Prostate gland (tissue), 2 donors: ENCODE results near the gene OR5A1. TPM values are rescaled to one million over a fixed set of nuclear protein-coding genes. Genes with fewer than 3 reads are reported as not detected.

Source experiments
- DNase-seq: peaks from one replicate; pipeline ENCODE4 v3.0.0-alpha.2; 2019; ENCODE audit warnings: low spot score
- H3K27ac ChIP-seq, 2 donors: fragments of 200-600 bp; sonication (generic); 2 replicates each; pipeline ENCODE4 v1.5.1; 2017 to 2019
- H3K27me3 ChIP-seq: fragments of 200-600 bp; sonication (generic); replicated peaks from 2 replicates; pipeline ENCODE4 v1.5.1; 2019; ENCODE audit not compliant: insufficient read depth
- H3K36me3 ChIP-seq, 2 donors: fragments of 200-600 bp; sonication (generic); 1 replicate in 1 of 2; 2 replicates in 1 of 2; pipeline versions ENCODE4 v1.5.1 to v1.8.1; 2017 to 2019
- H3K4me1 ChIP-seq: fragments of 200-600 bp; sonication (generic); replicated peaks from 2 replicates; pipeline ENCODE4 v1.5.1; 2019
- H3K4me3 ChIP-seq, 2 donors: fragments of 200-600 bp; sonication (generic); 2 replicates each; pipeline ENCODE4 v1.5.1; 2017 to 2019
- H3K9me3 ChIP-seq: fragments of 200-600 bp; sonication (generic); 2 replicates; pipeline ENCODE4 v1.5.1; 2017
- CTCF ChIP-seq, 4 experiments: fragments of 200-600 bp in 2 of 4; fragments of 450-650 bp in 2 of 4; sonication (generic) in 2 of 4; IDR thresholded peaks; 1 replicate in 3 of 4; 2 replicates in 1 of 4; pipeline ENCODE4 v1.5.1; 2016 to 2019; ENCODE audit warnings: antibody characterized with exemption in 4 of 4, mild to moderate bottlenecking in 2 of 4, moderate library complexity in 2 of 4
- POLR2A ChIP-seq: fragments of 450-650 bp; IDR thresholded peaks from one replicate; pipeline ENCODE4 v1.6.1; 2016; ENCODE audit warnings: antibody characterized with exemption, mild to moderate bottlenecking
- POLR2AphosphoS5 ChIP-seq: sonication (generic); formaldehyde crosslinking; IDR thresholded peaks from one replicate; pipeline ENCODE4 v1.6.1; 2017; ENCODE audit warnings: antibody characterized with exemption
- WGBS: methylation state at CpG from one replicate; pipeline ENCODE4 v1.1.5; 2018; 5-methylcytosine and 5-hydroxymethylcytosine counted together
- intact Hi-C: fragments of 100-400 bp; cut with DNase I; formaldehyde crosslinking; loops from one replicate; pipeline ENCODE4 v1.14.2; 2022
- total RNA-seq, 2 donors: library from RNA; depleted of rRNA; stranded (reverse); fragments of >200 nt; gene quantifications; one replicate each; pipeline ENCODE4 v1.1.0, GENCODE V29; 2016

OR5A1 gene
- total RNA-seq, 2 donors from 2014 or later: 0.17 TPM; not detected in 1

- H3K36me3 ChIP-seq: no peaks in the 10 kb centered on the region
- no peak for DNase-seq
- H3K27ac ChIP-seq: no peak overlapping the region
- H3K27me3 ChIP-seq: no peaks in the 10 kb centered on the region
- no peak overlapping the region for H3K4me3 ChIP-seq
- no peaks in the 10 kb centered on the region for H3K4me1 ChIP-seq
- intact Hi-C loops: no loop called here
- H3K9me3 ChIP-seq: no peaks in the 10 kb centered on the region
- TF ChIP-seq POLR2AphosphoS5: no peak
- no peak for TF ChIP-seq CTCF (IDR thresholded peaks at IDR 0.05)
- no peak for TF ChIP-seq POLR2A
- whole genome bisulfite sequencing: 79% methylated on average over 2 of the region's 2 CpGs
Observed at GRCh38 chr11:59413646-59414045, 22.6 kb upstream of the OR5A1 start.

- no peaks in the 10 kb centered on the region for H3K9me3 ChIP-seq
- H3K27me3 ChIP-seq: no peaks in the 10 kb centered on the region
- no peak for DNase-seq
- no peak overlapping the region for H3K27ac ChIP-seq
- WGBS: 65% methylated on average over 1 of the region's 1 CpG
- no peaks in the 10 kb centered on the region for H3K36me3 ChIP-seq
- H3K4me1 ChIP-seq: no peaks in the 10 kb centered on the region
- TF ChIP-seq CTCF (IDR thresholded peaks at IDR 0.05) (no peak), POLR2AphosphoS5 (no peak), POLR2A (no peak)
- intact Hi-C loops: no loop called here
- no peak overlapping the region for H3K4me3 ChIP-seq
Observed at GRCh38 chr11:59415111-59415510, 21.2 kb upstream of the OR5A1 start.

- no peak for TF ChIP-seq CTCF (IDR thresholded peaks at IDR 0.05)
- TF ChIP-seq POLR2AphosphoS5: no peak
- TF ChIP-seq POLR2A: no peak
- no peak for DNase-seq
- H3K27ac ChIP-seq: no peak overlapping the region
- intact Hi-C loops: no loop called here
- 85% methylated on average over 5 of the region's 5 CpGs for WGBS
- H3K4me1 ChIP-seq: no peaks in the 10 kb centered on the region
- H3K9me3 ChIP-seq: no peaks in the 10 kb centered on the region
- H3K4me3 ChIP-seq: no peak overlapping the region
- no peaks in the 10 kb centered on the region for H3K36me3 ChIP-seq
- no peaks in the 10 kb centered on the region for H3K27me3 ChIP-seq
Observed at GRCh38 chr11:59416613-59417012, 19.7 kb upstream of the OR5A1 start.

- intact Hi-C loops: no loop called here
- TF ChIP-seq POLR2AphosphoS5: no peak
- TF ChIP-seq CTCF (IDR thresholded peaks at IDR 0.05): no peak
- TF ChIP-seq POLR2A: no peak
- Histone ChIP-seq H3K27ac (no peak overlapping the region), H3K36me3 (no peaks in the 10 kb centered on the region), H3K4me3 (no peak overlapping the region), H3K9me3 (no peaks in the 10 kb centered on the region), H3K27me3 (no peaks in the 10 kb centered on the region), H3K4me1 (no peaks in the 10 kb centered on the region)
- DNase-seq: no peak
- 76% methylated on average over 5 of the region's 5 CpGs for WGBS
Observed at GRCh38 chr11:59417023-59417422, 19.2 kb upstream of the OR5A1 start.

GRCh38 chr11:59418156-59418555 lies 18.1 kb upstream of the OR5A1 start:
- H3K27ac ChIP-seq: no peak overlapping the region
- H3K4me1 ChIP-seq: no peaks in the 10 kb centered on the region
- intact Hi-C loops: no loop called here
- H3K36me3 ChIP-seq: no peaks in the 10 kb centered on the region
- 72% methylated on average over 2 of the region's 2 CpGs for WGBS
- TF ChIP-seq CTCF (IDR thresholded peaks at IDR 0.05) (no peak), POLR2A (no peak), POLR2AphosphoS5 (no peak)
- H3K9me3 ChIP-seq: no peaks in the 10 kb centered on the region
- DNase-seq: no peak
- no peaks in the 10 kb centered on the region for H3K27me3 ChIP-seq
- no peak overlapping the region for H3K4me3 ChIP-seq
